Right renal pelvis (tissue), 4 donors: Measurements from ENCODE around the gene SCAMP2. TPM values are rescaled to one million over a fixed set of nuclear protein-coding genes. Genes with fewer than 3 reads are reported as not detected.
A peak's percentile ranks its signal among the peaks of the same experiment; 100 is the strongest.
"Not testable (repeated sequence)": the region's sequence is repeated elsewhere in the genome, so short reads cannot be mapped to it uniquely, and the experiment has no call there.

Experiments used
- DNase-seq, 4 donors: peaks; one replicate each; pipeline ENCODE4 v3.0.0-alpha.2; 2013; ENCODE audit warnings: low read depth in 4 of 4, low spot score in 3 of 4, missing footprints in 1 of 4
- polyA plus RNA-seq, 4 donors: library from polyadenylated mRNA; unstranded; fragments of 120-200 nt; gene quantifications; one replicate each; pipeline ENCODE4 v1.2.1, GENCODE V29; 2013; ENCODE audit not compliant: insufficient read length in 4 of 4

SCAMP2 gene
- polyA plus RNA-seq, 4 donors = 76.5 to 84.0 (median 80.3) TPM

- no peak for DNase-seq
Measured at GRCh38 chr15:74891469-74891868, 18.3 kb upstream of the SCAMP2 start.

GRCh38 chr15:74890665-74890960 lies 17.4 kb upstream of the SCAMP2 start:
- DNase-seq = no peak

GRCh38 chr15:74889883-74890664 lies 16.9 kb upstream of the SCAMP2 start, which contains the start of gene MPI:
Gene MPI (plus strand): TSS chr15:74890042. CDS start chr15:74890074, 32 bp downstream.
- peak in 1 of 4 donors; percentile 73 for DNase-seq

- DNase-seq = no peak
Measured at GRCh38 chr15:74889390-74889882, 16.3 kb upstream of the SCAMP2 start.

- DNase-seq = no peak
Measured at GRCh38 chr15:74888716-74889115, 15.6 kb upstream of the SCAMP2 start.

- DNase-seq = not testable (repeated sequence)
Measured at GRCh38 chr15:74887537-74888193, 14.5 kb upstream of the SCAMP2 start.

GRCh38 chr15:74885461-74885860 lies 12.3 kb upstream of the SCAMP2 start:
- no peak for DNase-seq

- no peak for DNase-seq
Measured at GRCh38 chr15:74884428-74885223, 11.5 kb upstream of the SCAMP2 start.

- no peak for DNase-seq
Measured at GRCh38 chr15:74882528-74882927, 9.4 kb upstream of the SCAMP2 start.

GRCh38 chr15:74878273-74878672 lies 5.1 kb upstream of the SCAMP2 start:
- DNase-seq = no peak

GRCh38 chr15:74873756-74874424 lies 725 bp upstream of the SCAMP2 start:
- no peak for DNase-seq

GRCh38 chr15:74872702-74873035 lies 496 bp downstream of the SCAMP2 start:
- no peak for DNase-seq

GRCh38 chr15:74870436-74871215 lies 2.5 kb downstream of the SCAMP2 start:
- DNase-seq = no peak

GRCh38 chr15:74869726-74870407 lies 3.3 kb downstream of the SCAMP2 start:
- no peak for DNase-seq

- DNase-seq = no peak
Measured at GRCh38 chr15:74869372-74869725, 3.8 kb downstream of the SCAMP2 start.

- DNase-seq = no peak
Measured at GRCh38 chr15:74868059-74868458, 5.1 kb downstream of the SCAMP2 start.

- no peak for DNase-seq
Measured at GRCh38 chr15:74867466-74868038, 5.6 kb downstream of the SCAMP2 start.

GRCh38 chr15:74866090-74866489 lies 7.1 kb downstream of the SCAMP2 start:
- no peak for DNase-seq

- no peak for DNase-seq
Measured at GRCh38 chr15:74865316-74865715, 7.8 kb downstream of the SCAMP2 start.
